GM19035 (cell line): ENCODE results near the gene LCE1B.

Source experiments
- ATAC-seq: cut with Tn5 transposase; IDR thresholded peaks from one replicate; pipeline ENCODE4 v1.9.1; 2021; ENCODE audit not compliant: unreplicated experiment

Gene LCE1B

GRCh38 chr1:152860129-152860528 is 48.4 kb downstream of the LCE1B start:
- no peak for ATAC-seq

- ATAC-seq, result no peak
Measured at GRCh38 chr1:152861374-152861773, 49.6 kb downstream of the LCE1B start.
